ENCODE results near the gene FTO.

The FTO gene

DNA sequence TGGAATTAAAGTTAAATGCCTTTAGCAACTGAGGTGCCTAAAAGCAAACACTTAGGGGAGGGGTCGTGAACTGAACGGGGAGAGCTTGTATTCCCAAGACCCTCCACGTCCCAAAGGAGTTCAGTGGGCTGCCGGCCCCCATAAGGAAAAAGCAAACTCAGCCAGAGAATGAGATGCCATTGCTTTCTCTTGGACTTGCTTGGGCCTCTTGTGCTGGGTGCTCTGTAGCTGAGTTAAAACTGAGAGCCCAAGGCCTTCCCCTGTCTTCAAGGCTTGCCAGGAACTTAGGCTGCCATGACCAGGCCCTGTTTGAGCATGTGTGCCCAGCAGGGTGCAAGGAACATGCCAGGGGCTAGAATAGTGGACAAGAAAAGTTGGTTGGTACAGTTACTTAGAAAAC, 382.8 kb downstream of the FTO start:
- no peak for DNase-seq (ENCODE audit: low spot score)

DNA sequence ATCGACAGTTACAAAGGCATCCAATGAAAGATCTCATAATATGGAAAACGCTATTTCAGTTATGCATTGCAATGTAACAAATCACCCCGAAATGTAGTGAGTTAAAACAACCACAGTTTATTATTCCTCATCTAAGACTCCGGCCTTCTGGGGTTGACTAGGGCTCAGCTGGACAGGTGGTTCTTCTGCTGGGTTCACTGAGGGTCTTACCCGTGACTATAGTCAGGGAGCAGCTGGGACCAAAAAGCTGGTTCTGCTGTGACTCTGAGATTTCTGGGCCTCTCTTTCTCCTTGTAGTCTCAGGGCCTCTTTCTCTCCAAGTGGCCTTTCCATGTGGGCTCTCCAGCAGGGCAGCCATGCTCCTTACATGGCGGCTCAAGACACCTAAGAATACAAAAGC, 386.6 kb downstream of the FTO start:
- no peak for DNase-seq (ENCODE audit: low spot score)

DNA sequence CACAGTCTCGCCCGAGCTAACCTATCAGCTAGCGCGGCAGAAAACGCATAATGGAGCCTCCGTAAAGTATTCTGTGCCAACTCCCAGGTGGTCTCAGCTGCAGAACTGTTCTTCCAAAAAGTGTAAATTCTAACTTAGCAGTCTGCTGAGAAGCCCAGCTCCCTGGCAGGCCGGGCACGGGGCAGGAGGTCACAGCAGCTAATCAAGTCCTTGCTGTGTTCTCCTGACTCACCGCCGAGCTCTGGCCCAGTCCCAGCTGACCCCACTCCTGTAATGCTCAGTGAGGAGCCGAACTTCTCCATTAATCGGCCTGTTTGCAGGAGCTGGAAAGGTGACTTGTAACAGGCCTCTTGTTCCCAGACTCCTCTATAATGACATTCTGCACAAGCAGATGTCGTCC, 389.3 kb downstream of the FTO start:
- DNase-seq (ENCODE audit: low spot score): no peak

DNA sequence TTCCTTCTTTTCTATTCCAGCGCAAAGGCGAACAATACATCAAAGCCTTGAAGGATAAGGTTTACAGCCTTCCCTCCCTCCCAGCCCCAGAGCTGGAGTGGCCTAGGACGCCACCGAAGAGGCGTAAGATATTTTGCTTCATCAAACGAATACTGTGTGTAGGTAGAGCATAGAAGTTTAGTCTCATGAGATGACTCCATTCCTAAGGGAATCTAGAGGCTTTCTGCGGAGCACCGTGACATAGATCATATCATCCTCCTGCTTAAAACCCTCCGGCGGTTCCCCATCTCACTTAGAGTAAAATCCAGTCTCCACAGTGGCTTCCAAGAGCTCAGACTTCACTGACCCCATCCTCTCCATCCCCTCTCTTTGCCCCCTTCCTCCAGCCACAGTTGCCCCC, 390.7 kb downstream of the FTO start:
- DNase-seq (ENCODE audit: low spot score): no peak

DNA sequence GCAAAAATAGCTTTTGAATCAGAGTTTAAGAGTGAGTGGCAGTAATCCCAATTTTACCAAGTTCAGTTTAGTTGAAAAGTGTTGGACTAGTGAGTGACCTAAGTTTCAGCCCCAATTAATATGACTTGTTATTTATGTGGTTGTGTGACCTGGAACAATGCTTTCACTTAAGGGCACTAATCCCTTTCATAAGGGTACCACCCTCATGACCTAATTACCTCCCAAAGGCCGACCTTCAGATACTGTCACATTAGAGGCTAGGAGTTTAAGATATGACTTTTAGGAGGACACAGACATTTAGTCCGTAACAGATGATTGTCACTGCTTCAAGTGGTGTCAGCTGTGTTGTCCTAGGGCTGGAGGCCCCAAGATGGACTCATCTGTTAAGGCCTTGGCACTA, 392.7 kb downstream of the FTO start:
- DNase-seq (ENCODE audit: low spot score): no peak

DNA sequence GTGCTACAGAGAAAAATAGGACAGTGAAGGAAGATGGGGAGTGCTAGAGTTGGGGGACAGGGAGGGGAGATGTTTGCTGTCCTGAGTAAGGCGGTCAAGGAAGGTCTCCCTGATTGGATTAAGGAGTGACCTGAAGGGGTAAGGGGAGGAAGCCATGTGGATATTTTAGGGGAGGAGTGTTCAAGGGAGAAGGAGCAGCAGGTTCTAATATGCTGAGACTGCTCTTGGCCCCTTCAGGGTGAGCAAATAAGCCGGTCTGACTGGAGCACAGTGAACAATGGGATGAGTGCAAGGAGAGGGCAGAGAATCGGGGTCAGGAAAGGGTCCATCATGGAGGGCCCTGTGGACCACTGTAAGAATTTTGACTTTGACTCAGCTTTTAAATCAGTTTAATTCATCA, 393.8 kb downstream of the FTO start:
- no peak for DNase-seq (ENCODE audit: low spot score)

DNA sequence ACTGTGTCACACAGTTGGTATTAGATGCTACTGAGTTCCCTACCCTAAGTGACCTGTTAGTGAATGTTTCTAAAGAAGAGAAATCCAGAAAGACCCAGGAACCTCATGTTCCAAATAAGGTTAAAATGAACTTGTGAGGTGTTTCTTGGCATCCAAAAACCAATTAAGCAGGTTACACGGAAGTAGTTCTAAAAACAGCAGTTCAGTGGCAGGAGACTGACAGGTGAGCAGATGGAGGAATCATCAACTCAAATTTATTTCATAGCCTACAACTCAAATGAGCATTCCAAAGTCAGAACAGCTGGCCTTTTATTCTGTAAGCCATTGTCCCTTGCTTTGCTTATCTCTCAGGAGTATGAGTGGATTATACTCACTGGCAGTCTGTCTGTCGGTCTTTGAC, 394.3 kb downstream of the FTO start:
- no peak for DNase-seq (ENCODE audit: low spot score)

DNA sequence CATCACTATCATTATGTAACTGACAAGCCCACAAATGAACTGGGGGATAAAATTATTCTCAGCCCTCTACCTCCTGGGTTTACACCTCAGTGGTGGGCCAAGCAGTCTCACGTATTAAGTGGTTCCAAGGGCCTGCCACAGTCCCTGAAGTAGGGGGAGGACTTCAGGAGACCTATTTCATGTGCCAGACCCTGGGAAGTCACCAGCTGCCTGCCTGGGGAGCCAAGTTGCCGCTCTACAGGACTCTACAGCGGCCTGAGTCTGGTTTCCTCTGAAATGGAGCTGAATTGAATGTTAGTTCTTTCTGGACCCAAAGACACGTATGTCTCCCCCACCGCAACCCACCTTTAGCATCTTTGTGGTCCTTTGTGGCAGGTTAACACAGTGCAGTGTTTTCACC, 395.7 kb downstream of the FTO start:
- no peak for DNase-seq (ENCODE audit: low spot score)

DNA sequence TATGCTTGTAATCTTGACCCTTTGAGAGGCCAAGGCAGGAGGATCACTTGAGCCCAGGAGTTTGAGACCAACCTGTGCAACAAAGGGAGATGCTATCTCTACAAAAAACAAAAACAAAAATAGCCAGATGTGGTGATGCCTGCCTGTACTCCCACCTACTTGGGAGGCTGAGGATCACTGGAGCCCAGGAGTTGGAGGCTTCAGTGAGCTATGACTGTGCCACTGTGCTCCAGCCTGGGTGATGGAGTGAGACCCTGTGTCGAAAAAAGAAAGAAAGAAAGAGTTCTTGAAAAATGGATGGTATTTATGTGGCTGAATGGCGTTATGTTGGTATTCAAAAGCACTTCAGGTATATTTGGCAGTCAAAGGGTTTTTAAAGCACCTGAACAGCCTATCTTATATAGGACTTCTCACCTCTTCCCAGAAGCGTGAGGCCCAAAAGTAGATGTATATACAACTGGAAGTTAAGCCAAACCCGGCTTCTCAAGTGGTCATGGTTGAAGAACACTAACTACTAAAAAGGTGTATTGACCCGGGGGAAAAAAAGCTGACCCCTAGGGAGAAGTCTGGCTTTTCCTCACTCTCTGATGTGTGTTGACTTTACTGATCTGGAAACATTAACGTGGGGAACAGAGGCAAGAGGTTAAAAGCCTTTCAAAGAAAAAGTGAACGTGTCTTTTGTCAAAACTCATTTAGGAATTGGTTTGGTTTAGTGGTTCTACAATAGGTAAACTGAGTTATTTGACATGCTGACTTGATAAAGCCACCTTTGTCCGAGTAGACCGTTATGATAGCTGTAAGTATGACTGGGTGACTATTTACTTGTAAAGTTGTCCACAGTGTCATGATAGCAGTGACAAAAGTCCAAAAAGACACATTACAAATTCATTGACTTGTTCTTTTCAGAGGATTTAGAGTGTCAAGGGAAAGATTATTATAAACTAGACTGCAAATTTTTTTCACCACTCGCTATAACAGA, 399.2 kb downstream of the FTO start:
- DNase-seq (ENCODE audit: low spot score): no peak

DNA sequence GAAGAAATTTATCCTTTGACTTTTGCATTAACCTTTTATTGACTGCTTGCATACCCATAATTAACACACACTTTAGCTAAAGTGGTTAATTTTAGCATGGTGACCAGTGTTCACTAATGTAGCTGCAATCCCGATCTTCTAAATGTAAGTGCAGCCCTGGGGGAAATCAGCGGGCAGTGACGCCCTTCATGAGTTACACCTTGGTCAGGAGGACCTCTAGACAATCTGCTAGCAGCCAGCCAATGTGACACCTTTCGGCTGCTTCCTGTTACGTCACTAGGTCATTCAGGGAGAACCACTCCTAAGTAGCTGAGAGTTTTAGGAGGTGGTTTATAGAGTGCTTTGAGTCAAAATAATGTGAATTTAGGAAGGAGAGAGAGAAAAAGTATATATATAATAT, 402.1 kb downstream of the FTO start:
- DNase-seq (ENCODE audit: low spot score): no peak

DNA sequence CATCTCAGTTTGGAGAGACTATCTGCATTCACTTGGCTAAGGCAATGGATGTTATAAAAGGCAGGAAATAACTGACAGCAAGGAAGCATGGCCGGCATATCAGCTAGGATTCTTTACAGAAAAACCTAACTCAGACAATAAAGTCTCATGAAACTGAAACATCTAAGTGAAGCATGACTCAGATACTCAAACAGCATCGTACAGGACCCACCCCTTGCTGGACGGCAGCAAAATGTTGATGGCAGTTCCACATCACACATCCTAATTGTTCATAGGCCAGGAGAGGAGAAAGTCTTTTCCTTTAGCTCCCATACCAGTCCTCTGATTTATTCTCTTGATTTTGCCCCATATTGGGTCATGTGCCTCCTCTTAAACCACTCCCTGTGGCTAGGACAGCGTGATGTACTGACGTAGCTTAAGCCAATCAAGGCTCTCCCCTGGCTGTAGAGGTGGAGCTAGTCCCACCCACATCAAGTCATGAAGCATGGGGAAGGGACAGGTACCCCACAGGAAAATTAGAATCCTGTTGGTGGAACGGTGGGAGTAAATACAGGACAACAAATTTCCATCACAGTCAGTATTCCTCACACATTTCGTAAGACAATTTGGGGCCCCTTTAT, 403.7 kb downstream of the FTO start:
- DNase-seq (ENCODE audit: low spot score): no peak

DNA sequence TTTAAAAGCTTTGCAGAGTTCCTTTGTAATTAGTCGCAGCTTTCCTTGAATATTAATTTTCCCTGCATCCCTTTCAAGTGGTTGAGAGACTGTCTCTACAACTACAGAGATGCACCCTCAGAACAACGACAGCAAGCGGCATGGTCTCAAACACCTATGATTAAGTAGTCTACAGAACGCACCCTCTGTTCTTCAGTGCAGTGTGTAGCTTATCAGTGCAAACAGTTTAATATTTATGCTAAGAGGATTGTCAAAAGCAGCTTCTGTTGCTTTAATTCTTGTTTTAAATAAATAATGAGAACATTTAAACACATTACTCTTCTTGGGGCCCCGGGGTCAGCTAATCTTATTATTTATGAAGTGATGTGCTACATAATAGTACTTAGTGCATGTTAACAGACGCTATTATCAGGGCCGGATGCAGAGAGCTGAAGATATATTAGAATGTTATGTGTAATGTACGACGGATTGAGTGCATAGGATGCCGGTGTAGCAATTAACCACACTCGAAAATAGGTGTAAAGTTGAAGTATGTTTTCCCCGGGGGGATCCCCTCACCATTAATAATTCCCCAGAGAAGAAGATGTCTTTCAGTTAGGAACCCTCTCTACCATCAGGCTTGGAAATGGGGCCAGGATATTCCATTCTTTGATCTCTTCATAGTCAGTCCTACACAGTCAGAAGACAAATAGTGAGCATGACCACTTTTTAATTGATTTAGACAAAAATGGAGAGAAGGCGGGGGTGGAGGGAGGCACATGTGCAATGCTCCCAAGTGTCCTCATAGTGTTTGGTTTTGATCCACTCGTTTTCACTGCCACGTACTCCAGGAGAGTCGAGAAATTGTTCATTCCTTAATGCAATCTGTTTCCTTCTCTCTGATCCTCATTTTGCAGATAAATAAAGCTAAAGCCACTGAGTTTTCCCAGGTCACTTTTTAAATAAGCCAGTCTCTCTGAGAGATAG, 406.3 kb downstream of the FTO start:
- no peak for DNase-seq (ENCODE audit: low spot score)

DNA sequence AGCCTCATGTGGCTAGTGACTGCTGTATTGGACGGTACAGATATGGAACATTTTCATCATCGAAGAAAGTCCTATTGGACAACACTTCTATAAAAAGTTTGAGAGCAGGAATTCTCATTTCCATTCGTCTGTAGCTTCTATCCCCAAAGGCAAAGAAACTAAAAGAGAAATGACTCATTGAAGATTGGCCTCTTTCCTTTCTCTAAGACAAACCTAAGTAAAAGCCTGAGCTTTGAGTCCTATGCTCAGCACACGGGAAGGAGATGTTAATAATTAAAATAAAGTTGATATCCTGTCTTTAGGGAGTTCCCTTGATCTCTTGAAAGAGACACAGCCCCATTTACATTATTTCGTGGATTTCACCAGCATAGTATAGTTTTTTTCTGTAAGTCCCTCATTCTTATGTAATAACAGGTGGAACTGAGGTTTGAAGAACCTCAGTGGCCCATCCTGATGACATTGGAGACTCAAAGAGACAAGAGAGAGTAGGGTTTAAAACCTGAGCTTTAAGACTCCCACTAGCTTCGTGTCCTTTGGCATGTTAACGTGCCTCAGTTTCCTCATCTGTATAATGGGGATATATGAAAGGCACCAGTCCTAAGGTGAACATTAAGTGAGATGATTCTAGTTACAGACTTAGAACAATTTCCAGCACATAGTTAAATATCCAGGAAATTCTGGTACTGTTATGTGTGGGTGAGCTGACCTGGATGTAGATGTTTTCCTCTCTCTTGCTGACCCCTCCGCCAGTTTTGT, 408.7 kb downstream of the FTO start:
- no peak for DNase-seq (ENCODE audit: low spot score)

DNA sequence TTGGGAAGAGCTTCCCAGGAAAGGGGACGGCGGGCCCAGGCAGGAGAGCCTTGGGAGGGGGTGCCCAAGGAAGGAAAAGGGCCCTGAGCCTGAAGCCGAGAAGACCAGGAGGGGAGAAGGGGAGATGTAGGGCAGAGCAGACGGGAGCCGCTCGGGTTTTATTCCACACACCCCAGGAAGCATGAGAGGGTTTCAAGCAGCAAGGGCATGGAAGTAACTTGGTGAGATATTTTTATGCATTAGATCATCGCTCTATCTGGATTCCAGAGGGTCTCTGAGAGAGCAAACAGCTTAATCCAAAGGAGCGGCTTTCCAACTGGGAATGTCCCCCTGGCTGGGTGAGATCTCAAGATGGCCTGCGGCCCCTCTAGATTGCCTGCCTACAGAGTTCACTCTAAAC, 411.6 kb downstream of the FTO start:
- no peak for DNase-seq (ENCODE audit: low spot score)

DNA sequence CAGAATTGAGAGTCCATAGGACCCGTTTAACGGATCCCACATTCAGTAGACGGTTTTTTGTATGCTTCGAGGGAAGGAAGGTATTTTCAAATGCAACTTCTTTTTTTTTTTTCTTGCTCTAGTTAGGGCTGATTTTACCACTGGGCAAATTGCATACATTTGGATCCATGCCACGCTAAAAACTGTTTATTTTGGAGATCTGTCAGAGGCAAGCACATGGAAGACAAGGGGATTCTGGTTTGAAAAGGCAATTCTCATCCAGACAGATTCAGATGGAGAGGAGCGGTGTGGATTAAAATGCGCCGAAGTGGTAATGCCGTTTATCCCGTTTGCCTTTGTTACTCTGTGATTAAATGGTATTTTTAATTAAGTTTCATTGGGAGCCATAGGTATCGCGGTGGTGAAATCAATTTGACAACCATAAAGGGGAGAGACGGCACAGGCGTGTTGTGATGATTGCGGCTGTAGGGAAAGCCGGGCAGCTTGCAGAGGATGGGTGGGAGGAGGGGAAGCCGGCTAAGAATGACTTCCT, 412.2 kb downstream of the FTO start:
- DNase-seq (ENCODE audit: low spot score): no peak

DNA sequence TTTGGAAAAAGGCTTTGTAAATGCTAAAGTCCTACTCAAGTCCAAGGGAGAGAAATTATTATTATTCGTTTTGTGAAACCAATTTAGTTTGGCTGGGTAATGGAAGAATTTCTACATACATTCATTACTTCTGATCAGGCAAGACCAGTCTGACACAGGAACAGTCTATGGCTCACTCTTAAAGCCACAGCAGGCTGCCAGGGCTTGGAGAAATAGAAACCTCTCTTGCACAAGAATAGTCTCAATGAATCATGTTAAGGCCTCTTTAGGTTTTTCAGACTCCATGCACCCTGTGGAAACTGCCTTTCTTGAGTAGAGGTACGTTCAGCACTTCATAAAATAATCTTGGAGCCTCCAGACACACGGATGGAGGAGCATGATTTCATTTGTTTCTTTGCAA, 414.9 kb downstream of the FTO start:
- DNase-seq (ENCODE audit: low spot score): no peak

DNA sequence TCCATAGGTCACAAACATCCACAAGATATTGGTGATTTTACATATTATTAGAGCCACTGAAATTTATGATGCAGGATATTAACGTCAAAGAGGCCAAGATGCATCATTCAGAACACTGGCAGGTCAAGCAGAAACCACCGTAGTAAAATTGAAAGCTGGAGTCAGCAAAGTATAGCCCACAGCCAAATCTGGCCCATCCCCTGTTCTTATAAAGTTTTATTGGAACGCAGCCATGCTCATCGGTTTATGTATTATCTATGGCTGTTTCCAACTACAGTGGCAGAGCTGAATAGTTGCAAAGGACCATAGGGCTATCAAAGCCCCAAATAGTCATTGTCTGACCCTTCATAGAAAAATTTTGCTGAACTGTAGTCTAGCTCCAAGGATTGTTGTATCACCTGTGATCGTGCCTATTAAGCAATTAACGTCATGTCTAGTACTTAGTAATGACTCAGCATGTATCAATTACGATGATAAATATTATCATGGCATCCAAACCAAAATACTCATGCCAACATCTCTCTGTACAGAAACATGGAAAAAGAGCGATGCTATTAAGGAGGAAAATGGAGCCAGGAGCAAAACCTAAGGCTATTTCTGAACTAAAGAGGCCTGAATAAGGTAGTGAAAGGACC, 417.0 kb downstream of the FTO start:
- no peak for DNase-seq (ENCODE audit: low spot score)

DNA sequence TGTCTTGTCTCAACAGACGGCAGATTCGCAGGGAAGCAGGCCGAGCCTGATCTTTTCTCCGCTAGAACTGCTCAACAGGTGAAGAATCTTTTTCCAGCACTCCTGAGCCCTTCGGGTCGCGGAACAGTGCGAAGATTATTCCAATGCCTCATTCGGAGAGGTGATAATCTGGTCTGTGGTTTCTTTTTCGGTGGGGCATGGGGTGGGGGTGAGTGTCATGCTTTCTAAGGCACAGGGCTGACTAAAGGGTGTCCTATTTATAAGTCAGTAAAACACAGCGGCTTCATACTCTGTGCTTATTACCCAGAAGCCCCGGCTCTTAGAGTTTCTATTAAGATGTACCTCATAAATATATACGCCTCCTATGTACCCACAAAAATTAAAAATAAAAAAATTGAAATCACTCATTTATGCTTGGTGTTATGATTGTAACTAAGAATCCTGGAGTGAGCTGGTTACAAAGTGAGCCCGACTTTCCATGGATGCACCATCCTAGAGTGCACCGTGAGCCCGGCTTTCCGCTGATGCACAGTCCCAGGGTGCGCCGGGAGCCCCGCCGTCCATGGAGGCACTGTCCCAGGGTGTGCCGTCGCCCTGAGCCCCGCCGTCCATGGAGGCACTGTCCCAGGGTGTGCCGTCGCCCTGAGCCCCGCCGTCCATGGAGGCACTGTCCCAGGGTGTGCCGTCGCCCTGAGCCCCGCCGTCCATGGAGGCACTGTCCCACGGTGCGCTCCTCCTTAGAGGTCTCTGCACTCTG, 417.8 kb downstream of the FTO start:
- DNase-seq (ENCODE audit: low spot score): no peak

DNA sequence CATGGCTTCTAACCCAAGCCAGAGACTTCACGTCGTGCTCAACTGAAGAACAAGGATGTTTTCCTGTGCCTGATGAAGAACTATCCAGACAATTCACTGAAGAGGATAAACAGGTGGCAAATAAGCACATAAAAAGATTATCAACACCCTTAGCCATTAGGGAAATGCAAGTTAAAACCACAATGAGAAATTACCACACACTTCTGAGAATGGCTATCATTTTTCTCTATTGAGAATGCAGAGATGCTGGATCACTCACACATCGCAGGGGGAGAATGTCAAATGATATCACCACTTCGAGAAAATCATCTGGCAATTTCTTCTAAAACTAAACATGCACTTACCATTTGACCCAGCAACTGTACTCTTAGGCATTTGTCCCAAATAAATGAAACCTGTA, 419.8 kb downstream of the FTO start:
- no peak for DNase-seq (ENCODE audit: low spot score)

Data from AG20443 (cell line).